WTC11 (cell line): ENCODE measurements around the gene LRIG1.

Source experiments
- CTCF ChIP-seq: fragments of 200-600 bp; IDR thresholded peaks from 2 replicates; pipeline ENCODE4 v1.8.0; 2022; ENCODE audit warnings: antibody characterized with exemption
- ELF4 ChIP-seq: sonication (generic); formaldehyde crosslinking; IDR thresholded peaks from 2 replicates; pipeline ENCODE4 v1.8.1; 2022; ENCODE audit warnings: low read depth, mild to moderate bottlenecking, moderate library complexity, missing genetic modification reagents
- ZNF263 ChIP-seq: sonication (generic); formaldehyde crosslinking; IDR thresholded peaks from 2 replicates; pipeline ENCODE4 v1.8.1; 2022; ENCODE audit warnings: low read depth, mild to moderate bottlenecking, moderate library complexity, missing genetic modification reagents

GRCh38 chr3:66538390-66538789 is 37.6 kb upstream of the LRIG1 start:
- TF ChIP-seq CTCF (no peak), ELF4 (no peak), ZNF263 (CRISPR knock-in tag) (no peak)
